ENCODE results near the gene RING1.

Gene RING1

DNA sequence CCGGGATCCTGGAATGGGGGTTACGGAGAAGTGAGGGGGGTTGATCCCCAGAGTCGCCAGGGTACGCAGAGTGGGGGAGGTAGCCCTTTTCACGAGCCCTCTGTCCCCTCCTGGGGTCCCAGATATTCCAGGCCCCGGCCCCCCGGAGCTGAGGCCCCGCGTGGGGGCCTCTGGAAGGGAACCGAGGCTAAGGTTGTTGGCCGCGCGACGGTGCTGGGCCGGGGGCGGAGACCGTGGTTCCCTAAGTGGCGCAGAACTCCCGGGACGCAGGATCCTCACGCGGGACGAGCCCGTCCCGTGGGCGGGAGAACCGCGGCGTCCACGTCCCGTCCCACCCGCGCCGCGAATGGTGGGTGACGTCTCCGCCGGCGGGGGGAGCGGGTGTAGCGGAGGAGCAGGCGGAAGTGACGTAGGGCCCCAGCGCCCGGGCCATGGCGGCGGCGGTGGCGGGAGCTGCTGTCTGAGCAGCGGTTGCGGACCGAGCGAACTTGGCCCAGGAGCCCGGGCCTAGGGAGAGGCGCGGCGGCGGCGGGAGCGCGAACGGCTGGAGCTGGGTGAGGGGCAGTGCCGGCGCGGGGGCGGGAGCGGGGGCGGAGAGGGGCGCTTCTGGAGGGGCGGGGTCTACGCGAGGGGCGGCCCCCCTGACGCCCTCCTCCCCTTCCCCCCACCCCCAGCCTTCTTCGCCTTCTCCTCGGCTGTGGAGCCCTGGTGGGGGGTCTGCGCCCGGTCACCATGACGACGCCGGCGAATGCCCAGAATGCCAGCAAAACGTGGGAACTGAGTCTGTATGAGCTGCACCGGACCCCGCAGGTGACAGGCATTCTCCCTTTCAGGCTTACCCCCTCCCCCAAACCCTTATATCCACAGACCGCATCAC lies at the start of gene RING1:
RING1 (plus strand) TSS at position 410 of the 877 bp plus-strand sequence; CDS start at position 733, 323 bp downstream.
- in situ Hi-C loops (cut with MboI; ENCODE audit: low sequenced_read_pairs): no loop called here

GRCh38 chr6:33160096-33160495 lies 48.2 kb upstream of the RING1 start:
- in situ Hi-C loops (cut with MboI; ENCODE audit: low sequenced_read_pairs): no loop called here

GRCh38 chr6:33160728-33161344 lies 47.5 kb upstream of the RING1 start:
- in situ Hi-C loops (cut with MboI; ENCODE audit: low sequenced_read_pairs): no loop called here

GRCh38 chr6:33161354-33162331 lies 46.7 kb upstream of the RING1 start:
- in situ Hi-C loops (cut with MboI; ENCODE audit: low sequenced_read_pairs): no loop called here

DNA sequence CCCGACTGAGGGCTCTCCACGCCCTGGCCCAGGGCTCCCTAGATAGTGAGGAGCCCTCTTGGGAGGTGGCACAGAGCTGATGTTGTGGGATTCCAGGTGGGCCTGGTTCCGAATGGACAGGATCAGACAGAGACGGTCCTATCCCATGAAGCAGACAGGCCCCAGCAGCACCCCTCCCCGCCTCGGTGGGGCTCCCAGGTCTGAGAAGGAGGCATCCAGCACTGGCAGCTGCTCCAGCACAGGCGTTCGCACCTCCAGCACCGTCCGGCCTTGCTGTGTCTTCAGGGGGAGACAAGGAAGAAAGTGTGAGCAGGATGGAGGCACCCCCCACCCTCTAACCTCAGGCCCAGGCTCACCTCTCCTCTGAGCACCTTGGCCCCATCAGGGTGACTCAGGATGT lies 44.8 kb upstream of the RING1 start:
- in situ Hi-C loops (cut with MboI; ENCODE audit: low sequenced_read_pairs): no loop called here

- in situ Hi-C loops (cut with MboI; ENCODE audit: low sequenced_read_pairs): no loop called here
Observed at GRCh38 chr6:33164176-33164575, 44.1 kb upstream of the RING1 start.

GRCh38 chr6:33164665-33165373 lies 43.5 kb upstream of the RING1 start:
- in situ Hi-C loops (cut with MboI; ENCODE audit: low sequenced_read_pairs): no loop called here

GRCh38 chr6:33165581-33166258 lies 42.6 kb upstream of the RING1 start:
- in situ Hi-C loops (cut with MboI; ENCODE audit: low sequenced_read_pairs): no loop called here

- in situ Hi-C loops (cut with MboI; ENCODE audit: low sequenced_read_pairs): no loop called here
Observed at GRCh38 chr6:33166363-33166762, 41.9 kb upstream of the RING1 start.

GRCh38 chr6:33166811-33167210 lies 41.5 kb upstream of the RING1 start:
- in situ Hi-C loops (cut with MboI; ENCODE audit: low sequenced_read_pairs): no loop called here

DNA sequence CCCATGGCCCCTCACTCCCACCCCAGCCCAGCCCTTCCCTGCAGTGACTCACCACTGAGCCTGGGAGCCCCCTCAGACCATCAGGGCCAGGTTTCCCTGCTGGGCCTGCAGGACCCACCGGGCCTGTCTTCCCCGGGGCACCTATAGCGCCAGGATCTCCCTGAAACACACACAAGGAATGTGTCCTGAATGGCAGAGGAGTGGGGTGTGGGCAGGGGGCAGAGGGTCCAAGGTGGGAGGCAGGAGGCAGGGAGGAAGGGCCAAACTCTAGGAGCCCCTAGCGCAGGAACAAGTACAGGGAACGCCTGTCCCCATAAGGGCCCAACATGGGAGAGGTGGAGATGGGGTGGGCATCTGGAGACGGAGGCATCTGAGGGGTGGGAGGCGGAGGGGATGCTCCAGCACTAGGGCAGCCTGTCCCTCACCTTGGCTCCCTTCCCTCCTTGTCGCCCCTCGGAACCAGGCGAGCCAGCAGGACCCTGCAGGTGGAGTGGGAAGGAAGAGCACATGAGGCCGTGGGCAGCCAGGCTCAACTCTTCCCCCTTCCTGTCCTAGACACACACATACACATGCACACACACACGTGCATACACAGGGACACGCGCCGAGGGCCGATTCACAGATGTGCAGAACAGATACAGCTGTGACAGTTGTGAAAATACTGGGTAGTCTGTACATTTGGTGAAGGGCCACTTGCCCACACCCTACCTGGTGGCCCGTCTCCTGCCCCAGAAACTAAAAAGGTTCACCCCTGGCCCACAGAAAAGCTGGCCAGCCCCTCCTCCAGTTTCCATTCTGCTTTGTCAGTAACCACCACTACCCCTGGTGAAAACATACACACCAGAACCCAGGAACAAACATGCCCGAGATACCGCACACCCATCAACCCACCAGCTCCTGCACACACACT lies 40.7 kb upstream of the RING1 start:
- in situ Hi-C loops (cut with MboI; ENCODE audit: low sequenced_read_pairs): no loop called here

GRCh38 chr6:33168284-33168601 lies 40.1 kb upstream of the RING1 start:
- in situ Hi-C loops (cut with MboI; ENCODE audit: low sequenced_read_pairs): no loop called here

GRCh38 chr6:33168639-33169038 lies 39.7 kb upstream of the RING1 start:
- in situ Hi-C loops (cut with MboI; ENCODE audit: low sequenced_read_pairs): no loop called here

DNA sequence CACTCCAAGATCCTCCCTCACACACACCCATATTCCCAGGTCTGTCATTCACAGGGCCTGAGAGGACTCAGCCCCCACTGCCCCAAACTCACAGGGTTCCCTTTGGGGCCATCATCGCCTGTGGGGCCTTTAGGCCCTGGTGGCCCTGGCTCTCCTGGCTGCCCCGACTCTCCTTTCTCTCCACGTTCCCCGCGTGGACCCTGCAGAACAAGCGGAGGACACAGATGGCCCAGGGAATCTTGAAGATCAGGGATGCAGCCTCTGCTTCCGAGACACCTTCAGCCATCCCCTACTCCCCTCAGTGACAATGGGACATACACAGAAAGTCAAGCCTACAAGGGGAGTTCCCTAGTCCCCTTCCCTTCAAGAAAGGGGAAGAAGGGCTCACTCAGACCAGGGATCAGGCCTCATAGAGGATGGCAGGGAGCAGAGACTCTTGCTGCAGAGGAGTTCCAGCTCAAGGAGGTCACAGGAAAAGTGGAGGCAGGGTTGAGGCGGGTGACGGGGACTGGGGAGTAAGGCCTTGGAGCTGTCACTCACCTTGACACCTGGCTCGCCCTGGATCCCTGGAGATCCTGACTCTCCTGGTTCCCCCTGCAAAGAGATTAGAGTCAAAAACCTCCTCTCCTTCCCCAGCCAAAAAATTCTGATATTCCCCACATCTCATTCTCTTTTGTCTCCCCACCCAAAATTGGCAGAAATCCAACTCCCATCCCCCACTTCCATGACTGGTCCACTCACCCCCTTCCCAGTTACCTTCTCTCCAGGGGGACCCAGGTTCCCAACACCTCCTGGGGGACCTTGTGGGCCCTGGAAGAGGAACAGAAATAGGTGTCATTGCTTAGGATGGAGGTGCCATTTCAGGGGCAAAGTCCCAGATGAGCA lies 38.8 kb upstream of the RING1 start:
- in situ Hi-C loops (cut with MboI; ENCODE audit: low sequenced_read_pairs): no loop called here

GRCh38 chr6:33170176-33171015 lies 37.9 kb upstream of the RING1 start:
- in situ Hi-C loops (cut with MboI; ENCODE audit: low sequenced_read_pairs): no loop called here

GRCh38 chr6:33171016-33171879 lies 37.1 kb upstream of the RING1 start:
- in situ Hi-C loops (cut with MboI; ENCODE audit: low sequenced_read_pairs): no loop called here
